GM12872 (cell line): ENCODE measurements around the gene LRP3.

Source experiments
- TF ChIP-seq, protein P1 (sequence below): IDR thresholded peaks from 3 replicates; pipeline ENCODE4 v1.5.1; 2011; ENCODE audit warnings: low read depth, mild to moderate bottlenecking, low read length, moderate library complexity; ENCODE audit not compliant: insufficient read depth

LRP3 gene

GRCh38 chr19:33239223-33239975, 45.3 kb downstream of the LRP3 start:
- TF ChIP-seq, protein P1, sequence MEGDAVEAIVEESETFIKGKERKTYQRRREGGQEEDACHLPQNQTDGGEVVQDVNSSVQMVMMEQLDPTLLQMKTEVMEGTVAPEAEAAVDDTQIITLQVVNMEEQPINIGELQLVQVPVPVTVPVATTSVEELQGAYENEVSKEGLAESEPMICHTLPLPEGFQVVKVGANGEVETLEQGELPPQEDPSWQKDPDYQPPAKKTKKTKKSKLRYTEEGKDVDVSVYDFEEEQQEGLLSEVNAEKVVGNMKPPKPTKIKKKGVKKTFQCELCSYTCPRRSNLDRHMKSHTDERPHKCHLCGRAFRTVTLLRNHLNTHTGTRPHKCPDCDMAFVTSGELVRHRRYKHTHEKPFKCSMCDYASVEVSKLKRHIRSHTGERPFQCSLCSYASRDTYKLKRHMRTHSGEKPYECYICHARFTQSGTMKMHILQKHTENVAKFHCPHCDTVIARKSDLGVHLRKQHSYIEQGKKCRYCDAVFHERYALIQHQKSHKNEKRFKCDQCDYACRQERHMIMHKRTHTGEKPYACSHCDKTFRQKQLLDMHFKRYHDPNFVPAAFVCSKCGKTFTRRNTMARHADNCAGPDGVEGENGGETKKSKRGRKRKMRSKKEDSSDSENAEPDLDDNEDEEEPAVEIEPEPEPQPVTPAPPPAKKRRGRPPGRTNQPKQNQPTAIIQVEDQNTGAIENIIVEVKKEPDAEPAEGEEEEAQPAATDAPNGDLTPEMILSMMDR = no peak

GRCh38 chr19:33240181-33240771, 46.1 kb downstream of the LRP3 start:
- TF ChIP-seq, protein P1 = no peak

DNA sequence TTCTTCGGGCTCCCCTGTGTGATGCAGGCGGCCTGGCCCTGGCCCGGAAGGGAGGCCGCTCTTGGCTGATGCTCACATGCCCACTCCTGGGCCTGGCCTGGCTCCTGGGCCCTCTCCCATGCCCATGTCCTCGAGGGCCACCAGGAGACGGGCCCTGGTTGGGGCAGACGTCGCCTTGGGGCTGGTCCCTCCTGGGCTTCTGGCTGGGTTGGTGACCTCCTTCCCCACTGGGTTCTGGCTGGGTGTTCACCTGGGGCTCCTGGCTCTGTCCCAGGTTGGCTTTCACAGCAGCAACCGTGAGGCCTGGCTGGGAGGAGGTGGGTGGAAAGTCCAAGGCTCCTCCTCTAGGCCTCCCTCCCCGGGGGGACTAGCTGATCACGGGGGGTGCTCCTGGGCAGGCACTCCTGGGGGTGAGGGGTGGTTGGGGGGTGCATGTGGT, 47.0 kb downstream of the LRP3 start:
- TF ChIP-seq, protein P1 = no peak

DNA sequence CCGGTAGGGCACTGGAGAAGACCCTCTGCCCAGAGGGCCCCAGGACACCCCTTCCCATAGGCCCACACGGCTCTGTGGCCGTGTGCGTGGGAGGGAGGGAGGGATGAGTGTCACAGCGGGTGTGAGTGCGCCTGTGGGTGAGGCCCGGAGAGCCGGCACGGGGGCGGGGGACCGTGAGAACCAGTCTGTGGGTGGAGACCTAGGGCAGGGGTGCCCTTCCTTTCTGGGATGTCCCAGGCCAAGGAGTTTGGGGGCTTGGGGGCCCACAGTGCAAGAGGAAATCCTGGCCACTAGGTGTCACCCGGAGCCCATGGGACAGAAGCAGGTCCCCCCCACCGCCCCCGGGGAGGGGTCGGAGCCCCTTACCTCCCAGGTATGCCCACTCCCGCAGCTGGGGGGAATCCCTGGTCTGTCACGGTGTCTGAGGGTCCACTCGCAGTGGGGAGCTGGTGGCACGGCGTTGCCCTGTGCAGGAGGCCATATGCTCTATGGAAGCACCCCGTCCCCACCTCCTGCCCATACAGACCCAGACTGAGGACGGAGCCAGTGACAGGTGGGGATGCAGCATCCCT, 47.5 kb downstream of the LRP3 start:
- TF ChIP-seq, protein P1 = peak; percentile 66

- TF ChIP-seq, protein P1 = no peak
Observed at GRCh38 chr19:33242131-33242530, 48.0 kb downstream of the LRP3 start.

- TF ChIP-seq, protein P1 = no peak
Observed at GRCh38 chr19:33242911-33243310, 48.8 kb downstream of the LRP3 start.

DNA sequence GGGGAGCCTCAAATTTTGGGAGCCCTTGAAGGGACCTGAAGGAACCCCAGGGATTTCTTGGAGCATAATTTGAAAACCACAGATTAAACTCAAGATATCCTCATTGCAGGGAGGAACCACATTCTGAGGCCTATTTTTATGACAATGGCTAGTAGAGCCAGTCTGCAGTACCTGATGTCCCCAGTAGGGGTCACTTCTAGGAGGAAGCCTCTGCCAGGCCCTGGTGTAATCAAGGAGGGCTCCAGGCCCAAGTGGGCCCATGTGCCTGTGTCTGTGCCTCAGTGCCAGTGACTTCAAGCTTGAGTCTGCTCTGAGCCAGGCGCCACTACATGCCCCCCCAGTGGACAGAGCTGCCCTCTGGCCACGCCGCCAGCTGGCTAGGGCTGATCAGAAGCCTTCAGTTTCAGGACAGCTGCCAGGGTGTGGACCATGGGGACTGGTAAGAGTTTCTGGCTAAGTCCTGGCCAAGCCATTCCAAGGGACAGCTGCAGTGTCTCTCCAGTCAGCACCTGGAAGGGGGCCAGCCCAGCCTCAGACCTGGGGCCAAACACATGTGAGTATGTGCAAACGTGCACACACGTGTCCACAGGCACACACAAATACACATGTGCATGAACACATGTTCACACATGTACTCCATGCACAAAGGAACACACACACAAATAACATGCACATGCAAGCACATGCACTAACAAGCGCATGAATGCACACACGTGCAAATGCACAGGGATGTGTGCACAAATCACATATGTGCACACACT, 52.0 kb downstream of the LRP3 start:
- TF ChIP-seq, protein P1 = peak; percentile 74
